ENCODE measurements around the gene TMEM178A. TPM values are rescaled to one million over a fixed set of nuclear protein-coding genes. Genes with fewer than 3 reads are reported as not detected.

Gene TMEM178A
- total RNA-seq, 2 experiments from 2014 or later, result 0.22 to 0.53 TPM

DNA sequence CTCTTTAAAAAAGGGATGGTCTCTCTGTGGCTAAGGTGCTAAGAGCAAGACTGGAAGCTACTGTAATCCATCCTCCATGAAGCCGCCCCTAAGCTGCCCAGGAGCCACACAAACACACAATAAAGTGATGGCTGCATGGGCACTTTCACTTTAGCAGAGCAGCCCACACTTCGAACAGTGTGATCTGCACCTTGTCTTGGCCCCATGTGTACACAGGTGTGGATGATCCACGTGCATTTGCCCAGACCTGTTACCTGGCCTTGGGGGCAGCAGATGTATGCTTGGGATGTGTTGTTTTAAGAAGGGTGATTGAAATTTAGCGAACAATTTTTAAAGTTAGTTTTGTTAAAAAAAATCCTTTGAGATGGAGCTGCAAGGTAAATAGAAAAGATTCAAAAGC is 39.9 kb downstream of the TMEM178A start:
- H3K4me1 ChIP-seq (ENCODE audit: insufficient read depth, low read length), result no peaks in the 10 kb centered on the region
- peaks cover 0 to 4% of the 10 kb centered on the region in 2 experiments for H3K27me3 ChIP-seq (ENCODE audit: control insufficient read depth in 1 of 2, insufficient read depth in 2 of 2, low read length in 2 of 2)
- H3K9me3 ChIP-seq (ENCODE audit: control insufficient read depth in 1 of 2, insufficient read depth in 1 of 2, low read length in 2 of 2), result peaks cover 0 to 20% of the 10 kb centered on the region in 2 experiments
- ATAC-seq (ENCODE audit: poor library complexity) (no peak), DNase-seq (no peak)
- Mint-ChIP-seq H3K36me3 (ENCODE audit: low read depth) (peaks cover 4% of the 10 kb centered on the region), H3K4me3 (no peak overlapping the region), H3K9me3 (peaks cover 11% of the 10 kb centered on the region), H3K27ac (no peak overlapping the region), H3K27me3 (peaks cover 5% of the 10 kb centered on the region), H3K4me1 (ENCODE audit: low read depth) (no peaks in the 10 kb centered on the region)
- H3K36me3 ChIP-seq (ENCODE audit: insufficient read depth, low read length), result no peaks in the 10 kb centered on the region
- intact Hi-C loops (cut with DNase I, micrococcal nuclease), result no loop called here
- CTCF ChIA-PET, result no interaction called here
- H3K27ac ChIP-seq (ENCODE audit: low read depth in 1 of 2, low read length in 2 of 2), result no peak overlapping the region
- H3K4me3 ChIP-seq (ENCODE audit: low read length), result no peak overlapping the region
- POLR2A ChIA-PET, result no interaction called here
- TF ChIP-seq, protein P1, sequence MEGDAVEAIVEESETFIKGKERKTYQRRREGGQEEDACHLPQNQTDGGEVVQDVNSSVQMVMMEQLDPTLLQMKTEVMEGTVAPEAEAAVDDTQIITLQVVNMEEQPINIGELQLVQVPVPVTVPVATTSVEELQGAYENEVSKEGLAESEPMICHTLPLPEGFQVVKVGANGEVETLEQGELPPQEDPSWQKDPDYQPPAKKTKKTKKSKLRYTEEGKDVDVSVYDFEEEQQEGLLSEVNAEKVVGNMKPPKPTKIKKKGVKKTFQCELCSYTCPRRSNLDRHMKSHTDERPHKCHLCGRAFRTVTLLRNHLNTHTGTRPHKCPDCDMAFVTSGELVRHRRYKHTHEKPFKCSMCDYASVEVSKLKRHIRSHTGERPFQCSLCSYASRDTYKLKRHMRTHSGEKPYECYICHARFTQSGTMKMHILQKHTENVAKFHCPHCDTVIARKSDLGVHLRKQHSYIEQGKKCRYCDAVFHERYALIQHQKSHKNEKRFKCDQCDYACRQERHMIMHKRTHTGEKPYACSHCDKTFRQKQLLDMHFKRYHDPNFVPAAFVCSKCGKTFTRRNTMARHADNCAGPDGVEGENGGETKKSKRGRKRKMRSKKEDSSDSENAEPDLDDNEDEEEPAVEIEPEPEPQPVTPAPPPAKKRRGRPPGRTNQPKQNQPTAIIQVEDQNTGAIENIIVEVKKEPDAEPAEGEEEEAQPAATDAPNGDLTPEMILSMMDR (IDR thresholded peaks at IDR 0.05), result no peak

DNA sequence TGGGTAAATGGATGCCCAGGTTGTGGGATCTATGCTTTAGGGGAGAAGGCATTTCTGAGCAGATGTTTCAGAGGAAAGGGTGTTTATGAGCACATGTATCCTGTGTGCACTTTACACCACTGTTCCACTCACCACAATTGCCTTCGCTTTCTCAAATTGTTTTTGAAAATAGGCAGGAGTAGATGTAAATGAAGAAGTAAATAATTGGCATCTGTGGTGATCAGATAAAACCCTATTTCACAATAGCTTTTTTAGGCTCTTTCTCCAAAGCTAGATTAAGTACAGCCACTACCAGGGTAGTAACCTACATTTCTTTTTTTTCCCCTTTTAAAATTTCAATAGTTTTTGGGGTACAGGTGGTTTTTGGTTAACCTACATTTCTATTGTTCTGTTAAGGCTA is 40.6 kb downstream of the TMEM178A start:
- Histone ChIP-seq H3K27ac (ENCODE audit: low read depth in 1 of 2, low read length in 2 of 2) (no peak overlapping the region), H3K36me3 (ENCODE audit: insufficient read depth, low read length) (no peaks in the 10 kb centered on the region), H3K27me3 (ENCODE audit: control insufficient read depth in 1 of 2, insufficient read depth in 2 of 2, low read length in 2 of 2) (peaks cover 0 to 4% of the 10 kb centered on the region in 2 experiments), H3K4me1 (ENCODE audit: insufficient read depth, low read length) (no peaks in the 10 kb centered on the region), H3K9me3 (ENCODE audit: control insufficient read depth in 1 of 2, insufficient read depth in 1 of 2, low read length in 2 of 2) (peaks cover 0 to 14% of the 10 kb centered on the region in 2 experiments), H3K4me3 (ENCODE audit: low read length) (no peak overlapping the region)
- TF ChIP-seq, protein P1 (IDR thresholded peaks at IDR 0.05), result no peak
- ChIA-PET POLR2A (no interaction called here), CTCF (no interaction called here)
- intact Hi-C loops (cut with DNase I, micrococcal nuclease), result no loop called here
- Mint-ChIP-seq H3K4me3 (no peak overlapping the region), H3K27me3 (peaks cover 5% of the 10 kb centered on the region), H3K27ac (no peak overlapping the region), H3K9me3 (peaks cover 7% of the 10 kb centered on the region), H3K4me1 (ENCODE audit: low read depth) (no peaks in the 10 kb centered on the region), H3K36me3 (ENCODE audit: low read depth) (peaks cover 4% of the 10 kb centered on the region)
- DNase-seq (no peak), ATAC-seq (ENCODE audit: poor library complexity) (no peak)

DNA sequence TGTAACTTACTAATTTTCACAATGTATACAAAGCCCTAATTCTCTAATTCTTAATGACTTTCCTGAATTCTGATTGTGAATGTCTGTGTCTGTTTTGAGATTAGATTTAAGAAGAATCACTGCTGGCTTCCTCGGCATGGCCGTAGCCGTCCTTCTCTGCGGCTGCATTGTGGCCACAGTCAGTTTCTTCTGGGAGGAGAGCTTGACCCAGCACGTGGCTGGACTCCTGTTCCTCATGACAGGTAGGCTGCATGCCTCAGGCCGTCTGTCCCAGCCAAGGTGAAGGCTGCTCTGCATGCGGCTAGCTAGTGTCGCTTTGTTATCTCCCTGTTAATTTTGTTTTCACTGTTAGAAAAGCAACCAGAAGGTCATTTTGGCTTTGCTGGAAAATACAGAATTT is 41.2 kb downstream of the TMEM178A start:
- Histone ChIP-seq H3K9me3 (ENCODE audit: control insufficient read depth in 1 of 2, insufficient read depth in 1 of 2, low read length in 2 of 2) (peaks cover 0 to 8% of the 10 kb centered on the region in 2 experiments), H3K27me3 (ENCODE audit: control insufficient read depth in 1 of 2, insufficient read depth in 2 of 2, low read length in 2 of 2) (peaks cover 0 to 4% of the 10 kb centered on the region in 2 experiments), H3K36me3 (ENCODE audit: insufficient read depth, low read length) (no peaks in the 10 kb centered on the region), H3K4me1 (ENCODE audit: insufficient read depth, low read length) (no peaks in the 10 kb centered on the region), H3K4me3 (ENCODE audit: low read length) (no peak overlapping the region), H3K27ac (ENCODE audit: low read depth in 1 of 2, low read length in 2 of 2) (no peak overlapping the region)
- CTCF ChIA-PET, result no interaction called here
- intact Hi-C loops (cut with DNase I, micrococcal nuclease), result no loop called here
- Mint-ChIP-seq H3K36me3 (ENCODE audit: low read depth) (peaks cover 4% of the 10 kb centered on the region), H3K27me3 (peaks cover 5% of the 10 kb centered on the region), H3K9me3 (peaks cover 5% of the 10 kb centered on the region), H3K27ac (no peak overlapping the region), H3K4me1 (ENCODE audit: low read depth) (no peaks in the 10 kb centered on the region), H3K4me3 (no peak overlapping the region)
- TF ChIP-seq, protein P1 (IDR thresholded peaks at IDR 0.05), result no peak
- DNase-seq (no peak), ATAC-seq (ENCODE audit: poor library complexity) (no peak)
- POLR2A ChIA-PET, result no interaction called here

Data from CD4-positive, alpha-beta T cell (primary cell).